GM21723 (cell line): ENCODE data around the gene NKD1.

Source experiments
- ATAC-seq: cut with Tn5 transposase; IDR thresholded peaks from one replicate; pipeline ENCODE4 v1.9.1; 2021; ENCODE audit warnings: mild to moderate bottlenecking, moderate library complexity; ENCODE audit not compliant: unreplicated experiment

Gene NKD1

DNA sequence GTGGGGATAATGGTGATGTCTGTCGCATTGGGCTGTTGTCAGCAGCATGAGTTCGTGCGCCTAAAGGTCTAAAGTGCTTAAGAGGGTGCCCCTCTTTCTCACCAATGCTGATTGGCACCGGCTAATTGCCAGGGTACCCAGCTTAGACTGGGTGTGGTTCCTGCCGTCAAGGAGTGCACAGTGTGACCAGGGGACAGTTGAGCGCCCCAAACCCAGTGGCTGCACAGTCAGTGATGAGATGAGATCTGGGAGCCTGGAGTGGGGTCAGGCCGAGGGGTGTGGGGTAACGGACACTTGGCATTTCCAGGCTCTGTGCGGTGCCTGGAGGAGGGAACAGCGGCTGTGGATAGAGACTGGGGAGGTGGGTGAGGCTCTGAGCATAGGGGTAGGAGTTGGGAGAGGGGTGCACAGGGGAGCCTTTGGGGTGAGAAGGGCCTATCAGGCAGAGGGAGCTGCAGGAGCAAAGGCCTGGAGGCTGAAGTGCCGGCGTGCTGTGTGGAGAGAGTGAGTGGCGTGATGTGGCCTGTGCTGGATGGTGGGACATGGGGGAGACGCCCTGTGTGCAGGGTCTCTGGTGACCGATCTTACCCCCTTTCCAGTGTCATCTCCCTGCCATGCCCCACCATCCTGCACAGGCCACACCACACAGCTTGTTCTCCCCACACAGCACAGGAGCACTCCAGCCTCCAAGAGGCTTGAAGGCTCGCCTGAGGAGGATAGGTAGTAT is 74.6 kb downstream of the NKD1 start:
- ATAC-seq: no peak

- ATAC-seq: no peak
These were observed 76.3 kb downstream of the NKD1 start for GRCh38 chr16:50624449-50624970.

- ATAC-seq: no peak
These were observed 77.2 kb downstream of the NKD1 start for GRCh38 chr16:50625374-50625773.

- no peak for ATAC-seq
These were observed 78.7 kb downstream of the NKD1 start for GRCh38 chr16:50626868-50627267.

DNA sequence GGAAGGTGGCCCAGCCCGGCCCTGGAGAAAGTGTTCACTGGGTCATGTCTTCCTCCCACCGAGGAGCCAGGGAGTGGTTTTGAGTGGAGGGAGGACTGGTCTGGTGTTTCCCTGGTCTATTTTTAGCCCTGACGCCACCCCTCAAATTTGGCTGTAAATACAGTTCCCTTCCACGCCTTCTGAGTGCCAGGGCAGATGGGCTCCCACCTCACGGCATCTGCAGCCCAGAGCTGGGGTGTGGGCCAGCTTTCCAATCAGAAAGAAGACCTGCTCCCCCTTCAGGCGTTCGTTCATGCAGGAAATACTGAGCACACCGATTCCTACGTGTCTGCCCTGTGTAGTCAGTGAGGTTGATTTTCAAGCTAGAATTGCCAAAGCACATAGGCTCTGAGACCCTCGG is 79.2 kb downstream of the NKD1 start:
- no peak for ATAC-seq

DNA sequence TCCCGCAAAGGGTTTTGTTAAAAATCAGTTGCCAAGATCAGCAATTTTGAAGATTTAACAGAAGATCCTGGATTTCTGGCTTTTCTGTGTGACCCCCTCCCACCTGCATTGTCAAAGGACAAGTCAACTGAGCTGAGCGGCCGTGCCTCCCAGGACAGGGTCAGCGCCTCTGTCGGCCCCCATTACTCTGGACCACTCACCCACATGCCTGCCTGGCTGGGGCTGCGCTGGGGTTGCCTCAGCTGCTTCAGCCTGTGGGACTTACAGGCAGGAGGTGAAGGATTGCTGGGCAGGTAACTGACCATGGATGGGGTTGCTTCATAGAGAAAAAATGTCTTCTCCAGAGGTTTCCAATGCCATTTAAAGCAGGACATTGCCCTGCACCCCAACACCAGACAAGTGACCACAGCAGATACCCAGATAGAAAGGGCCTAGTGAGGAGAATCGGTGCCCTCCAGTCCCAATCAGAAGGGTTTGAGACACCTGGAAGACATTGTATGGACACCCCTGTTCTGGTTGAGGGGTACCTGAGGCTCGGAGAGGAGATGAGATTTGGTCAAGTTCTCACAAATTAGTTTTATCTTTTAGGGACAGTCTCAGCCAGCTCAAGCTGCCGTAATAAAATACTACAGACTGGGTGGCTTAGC is 80.1 kb downstream of the NKD1 start:
- no peak for ATAC-seq

- no peak for ATAC-seq
These were observed 81.1 kb downstream of the NKD1 start for GRCh38 chr16:50629334-50629733.

DNA sequence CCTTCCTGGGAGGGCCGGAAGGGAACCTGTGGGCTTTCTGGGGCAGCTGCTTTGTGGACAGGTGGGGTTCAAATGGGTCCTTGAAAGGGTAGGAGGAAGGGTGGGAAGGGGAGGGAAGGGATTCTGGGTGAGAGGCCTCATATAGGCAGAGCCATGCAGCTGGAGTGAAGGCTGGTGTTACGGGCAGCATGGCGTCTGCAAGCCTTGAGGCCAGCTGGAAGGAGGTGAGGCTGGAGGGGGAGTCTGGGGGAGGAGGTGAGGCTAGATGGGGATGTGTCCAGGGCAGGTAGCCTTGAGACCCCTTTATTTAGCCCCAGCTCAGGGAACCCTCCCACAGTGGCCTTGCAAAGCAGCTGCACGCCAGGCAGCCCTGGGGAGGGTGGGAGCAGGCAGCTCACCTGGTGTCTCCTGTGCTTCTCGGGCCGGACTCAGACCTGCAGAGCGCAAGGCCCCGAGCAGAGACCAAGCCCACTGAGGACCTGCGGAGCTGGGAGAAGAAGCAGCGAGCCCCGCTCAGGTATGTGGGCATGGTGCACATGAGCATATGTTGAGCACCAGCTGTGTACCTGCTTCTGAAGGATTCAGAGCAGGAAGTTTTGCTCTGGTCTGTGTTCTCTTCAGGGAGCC is 82.3 kb downstream of the NKD1 start:
- ATAC-seq: no peak

- no peak for ATAC-seq
These were observed 83.2 kb downstream of the NKD1 start for GRCh38 chr16:50631249-50631984.

DNA sequence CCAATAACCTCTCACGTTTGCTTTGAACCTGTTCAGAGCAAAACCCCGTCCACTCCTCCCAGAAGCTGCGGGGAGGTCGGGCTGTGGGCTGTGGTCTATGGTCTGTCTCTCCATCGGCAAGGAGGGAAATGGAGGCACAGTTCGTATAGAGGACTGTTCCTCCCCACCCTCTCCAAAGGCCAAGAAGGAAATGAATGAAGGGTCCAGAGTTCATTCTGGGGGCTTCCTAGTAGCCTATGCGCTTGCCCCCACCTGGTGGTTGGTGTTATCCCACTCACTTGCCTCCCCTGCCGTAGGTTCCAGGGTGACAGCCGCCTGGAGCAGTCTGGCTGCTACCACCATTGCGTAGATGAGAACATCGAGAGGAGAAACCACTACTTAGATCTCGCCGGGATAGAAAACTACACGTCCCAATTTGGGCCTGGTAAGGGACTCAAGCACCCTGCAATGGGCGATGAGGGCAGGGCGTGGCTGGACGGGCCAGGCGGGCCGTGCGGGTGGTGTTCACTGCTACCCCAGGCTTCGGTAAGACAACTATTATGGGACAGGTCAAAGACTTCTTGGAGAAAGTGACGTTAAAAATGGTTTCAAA is 83.9 kb downstream of the NKD1 start:
- ATAC-seq: no peak

DNA sequence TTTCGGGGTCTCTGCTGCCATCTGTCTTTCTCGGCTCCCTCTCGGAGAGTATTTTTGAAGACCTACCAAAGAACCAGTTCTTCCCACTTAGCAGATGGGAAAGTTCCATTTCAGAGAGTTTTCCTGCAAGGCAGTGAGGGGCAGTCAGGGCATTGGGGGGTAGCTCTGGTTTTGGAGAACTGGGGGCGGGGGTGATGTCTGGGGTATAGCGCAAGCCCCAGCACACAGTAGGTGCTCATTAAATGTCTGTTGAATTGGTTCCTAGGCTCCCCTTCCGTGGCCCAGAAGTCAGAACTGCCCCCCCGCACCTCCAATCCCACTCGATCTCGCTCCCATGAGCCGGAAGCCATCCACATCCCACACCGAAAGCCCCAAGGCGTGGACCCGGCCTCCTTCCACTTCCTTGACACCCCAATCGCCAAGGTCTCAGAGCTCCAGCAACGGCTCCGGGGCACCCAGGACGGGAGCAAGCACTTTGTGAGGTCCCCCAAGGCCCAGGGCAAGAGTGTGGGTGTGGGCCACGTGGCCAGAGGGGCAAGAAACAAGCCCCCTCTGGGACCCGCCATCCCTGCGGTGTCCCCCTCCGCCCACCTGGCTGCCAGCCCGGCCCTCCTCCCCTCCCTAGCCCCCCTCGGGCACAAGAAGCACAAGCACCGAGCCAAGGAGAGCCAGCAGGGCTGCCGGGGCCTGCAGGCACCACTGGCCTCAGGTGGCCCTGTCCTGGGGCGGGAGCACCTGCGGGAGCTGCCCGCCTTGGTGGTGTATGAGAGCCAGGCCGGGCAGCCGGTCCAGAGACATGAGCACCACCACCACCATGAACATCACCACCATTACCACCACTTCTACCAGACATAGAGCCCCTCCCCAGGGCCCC is 85.0 kb downstream of the NKD1 start:
- ATAC-seq: no peak

DNA sequence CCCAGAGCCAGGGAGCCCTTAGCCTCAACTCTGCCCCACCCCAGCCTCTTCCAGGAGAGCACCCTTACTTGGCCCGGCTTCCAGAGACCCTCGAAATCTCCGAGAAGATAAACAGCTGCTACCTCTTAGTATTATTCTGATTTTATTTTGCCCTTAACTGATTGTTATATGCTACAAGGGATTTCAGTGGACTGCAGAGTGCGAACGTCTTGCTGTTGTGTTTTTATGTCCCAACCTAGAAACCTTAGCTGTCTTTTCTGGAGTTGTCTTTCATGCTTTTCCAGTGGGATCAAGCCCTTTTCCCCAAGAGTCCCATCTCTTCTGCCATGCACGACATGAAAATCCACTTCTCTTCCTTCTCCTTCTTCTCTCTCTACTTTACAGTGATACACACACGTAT is 85.9 kb downstream of the NKD1 start:
- no peak for ATAC-seq

GRCh38 chr16:50634947-50635346 is 86.8 kb downstream of the NKD1 start:
- ATAC-seq: no peak

- no peak for ATAC-seq
These were observed 87.6 kb downstream of the NKD1 start for GRCh38 chr16:50635505-50636392.

DNA sequence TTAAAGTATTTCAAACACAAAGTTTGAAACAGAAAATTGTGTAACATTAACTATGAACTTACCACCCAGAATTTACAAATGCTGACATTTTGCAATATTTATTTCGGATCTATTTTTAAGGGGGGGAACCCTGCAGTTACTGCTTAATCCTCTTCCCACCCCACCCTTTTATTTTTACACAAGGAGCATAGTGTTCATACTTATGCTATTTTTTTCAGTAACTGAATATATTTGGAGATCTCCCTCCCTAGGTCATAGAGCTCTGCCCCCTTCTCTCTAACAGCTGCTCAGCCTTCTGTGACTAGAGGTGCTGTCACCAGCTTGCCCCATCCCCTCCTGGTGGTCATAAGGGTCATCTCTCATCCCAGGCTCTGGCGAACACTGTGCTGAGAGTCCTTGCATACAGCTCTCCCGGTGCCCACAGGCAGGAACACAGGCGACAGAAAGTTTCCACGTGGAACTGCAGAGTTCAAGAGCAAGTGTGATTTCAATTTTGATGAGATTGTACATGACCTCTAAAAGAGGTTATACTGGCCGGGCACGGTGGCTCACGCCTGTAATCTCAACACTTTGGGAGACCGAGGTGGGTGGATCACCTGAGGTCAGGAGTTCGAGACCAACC is 88.7 kb downstream of the NKD1 start:
- ATAC-seq: no peak

GRCh38 chr16:50637716-50638602 is 89.8 kb downstream of the NKD1 start:
- ATAC-seq: no peak

DNA sequence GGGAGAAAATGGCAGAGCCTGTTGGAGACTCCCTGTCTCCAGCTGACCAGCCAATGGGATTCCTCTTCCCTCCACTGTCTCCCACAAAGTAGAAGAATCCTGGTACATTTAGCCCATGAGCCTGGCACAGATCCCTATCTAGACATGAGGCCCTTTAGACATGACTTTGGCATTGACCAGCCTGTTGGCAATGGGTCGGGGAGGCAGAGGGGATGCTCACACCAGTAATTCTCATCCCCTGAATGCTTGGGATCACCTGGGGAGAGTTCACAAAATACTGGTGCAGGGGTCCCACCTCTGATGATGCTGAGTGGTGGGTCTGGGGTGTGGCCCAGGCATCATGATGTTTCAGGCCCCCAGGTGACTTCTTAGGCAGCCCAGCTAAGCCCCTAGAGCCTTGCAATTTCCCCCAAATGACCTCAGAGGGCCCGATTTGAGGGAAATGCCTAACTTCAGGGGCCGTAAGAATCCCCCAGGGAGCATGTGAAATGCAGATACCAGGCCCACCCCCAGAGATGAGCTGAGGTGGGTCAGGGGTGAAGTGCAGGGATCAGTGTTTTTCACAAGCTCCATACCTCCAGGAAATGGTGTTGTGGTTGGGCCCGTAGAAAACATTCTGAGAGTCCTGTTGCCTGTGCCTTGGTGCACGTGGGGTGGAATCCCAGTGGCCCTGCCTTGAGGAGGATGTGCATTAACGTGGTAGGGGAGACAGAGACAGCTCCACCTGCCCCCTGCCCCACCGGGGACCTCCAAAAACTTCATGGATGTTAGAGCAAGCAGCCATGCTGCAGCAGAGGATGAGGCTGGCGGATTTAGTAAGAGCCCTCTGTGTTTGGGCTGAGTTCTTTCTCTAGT is 90.8 kb downstream of the NKD1 start:
- no peak for ATAC-seq
